ENCODE results near the gene FAM53B. TPM values are rescaled to one million over a fixed set of nuclear protein-coding genes. Genes with fewer than 3 reads are reported as not detected.

FAM53B gene
- total RNA-seq, 1 donor from 2014 or later = 17.5 TPM

DNA sequence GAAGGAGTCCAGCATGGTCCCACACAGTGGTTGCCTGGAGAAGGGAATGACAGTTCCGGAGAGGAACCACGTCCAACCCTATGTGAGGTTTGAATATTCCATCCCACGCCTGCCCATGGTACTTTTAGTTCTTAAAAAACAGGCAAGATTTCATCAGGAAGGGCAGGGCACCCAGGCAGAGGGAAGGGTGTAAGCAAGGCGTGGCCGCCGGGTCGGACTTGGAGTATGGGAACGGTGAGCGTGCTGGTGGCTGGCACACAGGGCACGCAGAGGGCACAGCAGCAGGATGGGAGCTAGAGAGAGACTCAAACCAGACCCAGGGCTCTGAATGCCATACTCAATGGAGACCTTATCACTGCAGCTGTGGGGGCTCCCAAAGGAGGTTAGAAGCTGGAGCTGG is 34.3 kb downstream of the FAM53B start:
- DNase-seq (ENCODE audit: low read depth, low spot score) = no peak

DNA sequence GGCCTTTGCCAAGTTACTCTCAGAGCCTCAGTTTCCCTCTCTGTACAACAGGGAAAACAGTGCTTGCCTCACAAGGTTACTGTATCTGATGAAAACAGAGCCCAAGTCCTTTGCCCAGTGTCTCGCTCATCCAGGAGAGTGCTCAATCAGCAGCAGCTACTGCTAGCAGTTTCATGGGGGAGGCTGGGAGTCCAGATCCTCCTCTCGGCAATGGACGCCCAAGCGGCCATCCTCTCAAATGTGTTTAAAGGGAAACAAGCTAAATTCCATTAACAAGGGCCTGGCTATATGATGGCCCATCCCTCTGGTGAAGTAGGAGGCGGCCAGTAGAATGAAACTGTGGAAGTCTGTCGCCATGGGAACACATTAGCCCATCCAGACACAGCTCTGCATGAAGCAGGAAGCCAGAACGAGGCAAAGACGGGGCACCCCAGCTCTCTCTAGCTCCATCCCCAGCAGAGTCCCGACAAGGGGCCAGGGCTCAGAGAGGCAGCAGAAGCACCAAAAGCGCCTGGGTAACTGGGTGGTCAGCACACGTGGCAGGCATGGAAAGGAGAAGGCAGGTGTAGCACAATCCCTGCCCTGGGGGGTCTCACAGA is 35.2 kb downstream of the FAM53B start:
- no peak for DNase-seq (ENCODE audit: low read depth, low spot score)

DNA sequence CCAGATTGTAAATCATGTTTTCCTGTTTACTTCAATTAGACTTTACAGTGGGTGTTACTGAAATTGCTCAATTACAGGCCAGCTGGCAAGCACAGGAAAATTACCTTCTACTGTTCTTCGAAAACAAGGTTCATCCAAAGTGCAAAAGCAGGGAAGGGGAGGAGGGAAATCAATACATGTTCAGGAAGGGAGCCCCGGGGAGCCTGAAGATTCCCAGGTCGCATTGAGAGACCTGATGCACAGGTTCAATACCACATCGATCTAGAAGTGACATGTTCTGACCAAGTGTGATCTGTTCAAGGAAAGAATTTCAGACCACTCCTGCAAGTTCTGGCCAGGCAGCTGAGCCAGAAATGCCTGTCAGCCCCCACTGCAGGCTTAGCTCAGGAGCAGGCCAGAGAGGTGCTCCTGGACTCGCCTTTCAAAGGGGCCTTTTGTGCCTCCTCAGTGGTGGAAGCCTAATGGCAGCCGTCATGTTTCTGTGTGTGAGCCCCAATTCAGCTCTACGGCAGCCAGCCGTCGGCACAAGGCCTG is 35.9 kb downstream of the FAM53B start:
- no peak for DNase-seq (ENCODE audit: low read depth, low spot score)

DNA sequence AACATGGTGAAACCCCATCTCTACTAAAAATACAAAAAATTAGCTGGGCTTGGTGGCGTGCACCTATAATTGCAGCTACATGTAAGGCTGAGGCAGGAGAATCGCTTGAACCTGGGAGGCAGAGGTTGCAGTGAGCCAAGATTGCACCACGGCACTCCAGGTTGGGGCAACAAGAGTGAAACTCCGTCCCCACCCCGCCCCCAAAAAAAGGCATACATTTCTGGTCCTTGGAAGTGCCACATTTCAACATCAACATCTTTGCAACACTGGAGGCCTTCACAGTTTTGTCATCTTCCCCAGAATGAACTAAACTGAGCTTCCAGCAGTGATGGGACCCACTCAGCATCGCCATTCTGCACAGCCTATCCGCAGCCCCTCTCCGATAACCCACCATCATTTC is 36.6 kb downstream of the FAM53B start:
- DNase-seq (ENCODE audit: low read depth, low spot score) = no peak

DNA sequence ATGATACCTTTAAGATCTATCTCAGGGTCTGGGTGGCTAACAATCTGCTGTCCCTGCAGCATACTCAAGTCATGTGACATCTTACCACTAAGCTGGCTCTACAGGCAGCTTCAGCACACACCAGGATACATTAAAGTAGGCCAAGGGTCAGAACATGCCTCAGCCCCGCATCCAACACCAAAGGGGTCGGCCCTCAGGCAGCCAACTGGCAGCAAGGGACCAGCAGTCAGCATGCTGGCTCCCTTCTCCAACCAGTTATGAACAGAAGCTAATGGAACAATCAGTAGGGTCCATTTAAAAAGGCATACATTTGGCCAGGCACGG is 37.1 kb downstream of the FAM53B start:
- no peak for DNase-seq (ENCODE audit: low read depth, low spot score)

DNA sequence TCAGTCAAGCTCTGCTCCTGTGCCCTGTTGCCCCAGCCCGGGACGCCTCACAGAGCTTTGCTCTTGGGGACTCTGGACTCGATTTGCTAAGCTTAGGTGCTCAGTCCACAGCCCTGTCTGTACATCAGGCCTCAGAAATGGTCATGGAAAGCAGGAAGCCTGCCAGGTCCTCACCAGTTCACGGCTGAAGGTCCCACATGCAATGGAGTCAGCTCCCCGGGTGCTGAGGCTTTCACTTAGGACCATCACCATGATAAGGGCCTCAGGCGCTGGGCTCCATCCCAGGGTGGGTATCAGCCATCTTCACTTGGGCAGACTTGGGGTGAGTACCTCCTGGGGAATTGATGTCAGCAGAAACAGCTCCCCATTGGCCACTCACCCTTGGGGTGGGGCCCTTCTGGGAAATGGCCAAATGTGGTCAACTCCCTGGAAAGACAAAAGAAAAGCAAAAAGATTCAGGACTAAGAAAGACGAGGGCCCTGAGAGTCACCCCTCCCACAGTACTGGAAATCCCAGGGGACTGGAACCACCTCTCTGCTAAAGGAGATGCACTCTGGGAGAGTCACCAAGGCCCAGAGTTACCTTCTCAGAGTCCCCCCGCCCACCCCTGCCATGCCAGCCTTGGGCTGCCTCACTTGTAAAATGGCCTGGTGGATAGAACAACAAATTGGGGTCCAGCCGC is 37.6 kb downstream of the FAM53B start:
- DNase-seq (ENCODE audit: low read depth, low spot score) = no peak

DNA sequence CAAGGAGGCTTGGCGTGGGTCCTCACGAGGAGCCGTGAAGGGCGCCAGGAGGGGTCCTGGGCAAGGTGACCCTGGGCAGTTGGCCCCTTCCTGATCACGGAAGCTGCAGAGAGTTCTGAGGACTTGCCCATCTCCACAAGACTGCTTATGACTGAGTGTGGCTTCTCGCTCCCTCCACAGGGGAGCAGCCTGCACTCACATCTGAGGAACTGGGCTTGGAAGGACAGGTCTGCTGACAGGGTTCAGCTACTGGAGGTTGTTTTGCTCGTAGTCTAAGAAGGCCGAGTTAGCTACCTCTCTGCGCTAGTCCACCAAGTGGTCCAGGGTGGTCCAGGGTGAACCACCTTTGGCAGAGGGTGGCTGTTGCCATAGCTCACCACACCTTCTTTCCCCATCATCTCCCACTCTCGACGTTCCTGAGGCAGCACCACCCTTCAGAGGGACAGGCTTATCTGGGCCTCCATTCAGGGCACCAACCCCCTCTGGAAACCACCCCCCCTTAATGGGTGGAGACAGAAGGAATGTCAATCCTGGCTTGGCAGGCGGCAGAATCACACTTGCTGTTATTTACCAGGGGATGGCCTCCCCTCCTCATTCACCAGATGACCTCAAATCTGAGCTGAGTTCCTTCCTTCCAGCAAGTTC is 38.2 kb downstream of the FAM53B start:
- no peak for DNase-seq (ENCODE audit: low read depth, low spot score)

DNA sequence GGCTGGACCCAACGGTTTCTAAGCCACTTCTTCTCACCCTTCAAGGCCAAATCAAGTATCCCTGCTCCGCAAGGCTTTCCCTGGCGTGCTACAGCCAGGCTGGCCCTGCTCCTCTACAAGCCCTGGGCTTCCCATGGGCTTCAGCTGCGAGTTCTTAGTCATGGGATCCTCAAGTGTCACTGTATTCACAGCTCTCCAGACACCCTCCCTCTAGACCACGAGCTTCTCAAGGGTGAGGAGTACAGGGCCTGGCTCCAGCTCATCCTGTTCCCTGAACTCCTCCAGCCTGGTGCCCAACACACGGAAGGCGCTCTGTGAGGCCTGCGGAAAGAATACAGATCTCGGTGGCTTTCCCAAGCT is 38.8 kb downstream of the FAM53B start:
- no peak for DNase-seq (ENCODE audit: low read depth, low spot score)

DNA sequence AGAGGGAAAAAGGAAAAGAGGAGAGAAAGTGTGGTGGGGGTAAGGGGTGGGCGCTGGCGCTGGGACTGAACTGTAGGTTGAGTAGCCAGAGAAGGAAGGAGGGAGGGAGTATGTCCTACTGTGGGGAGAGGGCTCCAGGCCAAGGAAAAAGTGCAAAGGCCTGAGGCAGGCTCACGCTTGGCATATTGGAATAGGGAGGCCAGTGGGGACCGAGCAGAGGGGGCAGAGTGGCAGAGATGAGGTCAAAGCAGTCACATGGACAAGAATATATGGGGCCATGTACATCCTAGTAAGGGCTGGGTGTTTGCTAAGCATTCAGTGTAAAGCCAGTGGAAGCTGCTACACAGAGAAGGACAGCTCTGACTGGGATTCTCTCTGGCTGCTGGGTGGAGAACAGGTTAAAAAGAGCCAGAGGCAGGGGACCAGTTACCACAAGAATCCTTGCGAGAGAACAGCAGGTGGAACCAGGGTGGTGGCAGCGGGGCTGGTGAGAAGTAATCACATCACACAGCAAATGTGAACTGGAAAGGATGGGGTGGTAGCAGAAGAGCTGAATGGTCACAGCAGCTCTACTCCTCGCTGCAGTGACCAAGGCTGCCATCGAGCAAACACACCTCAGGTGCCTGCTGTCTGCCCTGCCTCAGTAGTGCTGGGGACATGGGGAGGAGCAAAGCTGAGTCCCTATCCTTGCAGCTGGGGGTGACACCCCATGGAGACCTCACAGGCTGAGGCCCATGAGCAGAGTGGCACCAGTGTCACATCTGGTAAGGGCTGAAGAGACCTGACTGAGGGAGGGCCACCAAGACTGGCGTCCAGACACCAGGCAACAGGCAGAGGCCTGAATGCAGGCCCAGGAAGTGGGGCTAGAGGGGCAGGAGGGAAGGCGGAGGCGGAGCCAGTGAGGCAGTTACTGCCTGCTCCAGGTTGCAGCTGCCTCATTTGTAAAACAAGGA is 39.5 kb downstream of the FAM53B start:
- DNase-seq (ENCODE audit: low read depth, low spot score) = no peak

DNA sequence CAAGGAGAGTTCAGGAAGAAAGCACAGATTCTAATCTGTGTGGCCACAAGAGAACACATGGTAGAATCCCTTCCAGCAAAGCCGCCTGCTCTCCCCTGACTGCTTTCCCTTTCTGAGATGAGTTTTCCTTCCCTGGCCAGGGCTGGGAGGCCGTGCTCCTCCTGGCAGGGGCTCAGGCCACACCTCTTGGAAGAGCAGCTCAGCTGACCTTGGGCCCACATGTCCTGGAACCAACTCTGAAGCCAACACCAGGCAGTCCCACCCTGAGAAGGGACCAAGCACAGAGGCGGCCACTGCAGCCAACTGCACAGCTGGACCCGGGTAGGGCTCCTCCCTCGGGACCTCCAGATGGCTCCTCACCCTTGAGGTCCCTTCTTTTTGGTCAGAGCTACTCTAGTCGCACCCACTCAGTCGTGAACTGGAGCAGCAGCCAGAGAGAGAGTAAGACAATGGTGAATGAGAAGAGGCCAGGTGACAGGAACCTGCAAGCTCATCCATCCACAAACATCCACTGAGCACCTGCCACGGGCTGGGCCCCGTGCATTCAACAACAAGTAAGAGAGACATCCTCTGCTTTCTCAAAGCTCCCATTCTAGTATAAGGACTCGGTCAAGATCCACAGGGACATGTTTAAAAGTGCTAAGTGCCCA is 40.3 kb downstream of the FAM53B start:
- no peak for DNase-seq (ENCODE audit: low read depth, low spot score)

DNA sequence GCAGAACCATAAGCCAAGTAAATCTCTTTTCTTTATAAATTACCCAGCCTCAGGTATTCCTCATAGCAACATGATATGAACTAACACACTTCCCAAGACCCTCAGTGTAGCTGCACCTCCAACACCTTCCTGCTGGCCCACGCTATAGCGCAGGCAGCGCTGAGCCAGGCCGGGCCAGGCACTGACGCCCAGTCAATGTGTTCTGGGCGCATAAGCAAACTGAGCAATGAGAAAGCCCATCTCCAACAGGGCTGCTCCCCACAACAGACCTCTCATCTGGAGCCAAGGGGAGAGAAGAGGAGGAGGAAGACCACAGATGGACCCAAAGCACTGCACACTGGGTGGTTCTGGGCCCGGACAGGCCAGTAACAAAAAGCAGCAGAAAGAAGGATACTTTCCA is 40.8 kb downstream of the FAM53B start:
- no peak for DNase-seq (ENCODE audit: low read depth, low spot score)

DNA sequence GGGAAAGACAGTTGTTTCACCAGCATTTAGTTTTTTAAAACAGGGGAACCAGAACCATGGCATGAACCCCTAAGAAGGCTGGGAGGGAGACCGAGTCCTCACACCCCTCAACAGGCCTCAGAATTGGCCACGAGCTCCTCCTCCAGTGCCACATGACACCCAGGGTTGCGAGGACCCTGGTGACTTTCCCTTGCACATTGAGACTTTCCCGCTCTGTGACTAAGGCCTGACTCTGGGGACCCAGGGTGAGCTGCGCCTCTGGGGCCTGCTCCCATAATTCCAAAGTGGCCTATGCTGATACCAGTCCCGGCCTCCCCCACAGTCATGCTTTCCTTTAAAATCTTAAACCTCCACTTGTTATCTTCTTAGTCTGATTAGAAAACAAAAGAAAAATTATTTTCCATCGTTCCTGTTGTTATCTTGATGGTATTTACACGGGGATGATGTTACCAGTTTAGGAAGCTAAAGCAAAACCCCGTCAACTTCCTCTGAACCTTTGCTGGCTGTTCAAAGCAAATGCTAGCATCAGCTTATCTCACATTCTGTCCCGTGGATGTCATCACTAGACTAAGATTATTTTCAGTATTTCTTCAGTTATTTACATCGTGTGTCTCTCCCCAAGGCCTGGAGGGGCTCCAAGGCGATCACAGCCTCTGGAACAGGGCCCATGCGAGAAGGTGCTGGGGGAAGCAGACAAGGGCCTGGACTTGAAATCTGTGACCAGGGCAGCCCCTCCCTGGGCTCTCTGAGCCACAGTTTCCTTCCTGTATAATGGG is 42.1 kb downstream of the FAM53B start:
- DNase-seq (ENCODE audit: low read depth, low spot score) = peak; percentile 13

DNA sequence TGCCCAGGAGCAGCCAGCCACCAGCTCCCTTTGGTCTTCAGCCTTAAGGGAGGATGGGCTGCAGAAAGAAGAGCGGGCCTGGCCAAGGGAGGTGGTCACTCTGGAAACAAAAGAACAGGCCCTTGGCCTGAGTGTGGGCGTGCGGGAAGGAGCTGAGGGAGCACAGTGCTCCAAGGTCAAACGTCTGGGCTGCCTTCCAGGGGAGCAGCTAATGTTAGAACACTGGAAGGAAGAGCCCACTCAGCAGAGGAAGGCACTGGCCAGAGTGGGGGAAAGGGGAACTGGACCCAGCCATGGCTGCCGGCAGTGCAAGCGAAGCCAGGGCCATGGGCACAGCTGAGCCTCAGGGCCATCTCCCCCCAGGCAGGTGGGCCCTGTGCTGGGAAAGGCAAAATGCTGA is 42.7 kb downstream of the FAM53B start:
- peak; percentile 82 for DNase-seq (ENCODE audit: low read depth, low spot score)

DNA sequence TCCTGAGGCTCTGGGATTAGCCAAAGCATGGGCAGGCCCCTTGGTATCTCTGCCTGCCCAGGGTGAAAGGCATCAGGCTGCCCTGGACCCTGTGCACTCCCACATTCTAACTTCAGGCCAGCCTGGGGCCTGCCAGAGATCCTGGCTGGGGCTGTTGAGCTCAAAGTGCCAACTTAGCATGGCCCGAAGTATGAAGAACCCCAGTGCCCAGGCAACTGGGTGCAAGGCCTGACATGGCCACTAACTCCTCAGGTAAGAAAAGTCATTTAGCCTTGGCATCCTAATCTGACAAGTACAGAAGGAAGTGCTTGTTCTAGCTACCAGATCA is 43.2 kb downstream of the FAM53B start:
- no peak for DNase-seq (ENCODE audit: low read depth, low spot score)

DNA sequence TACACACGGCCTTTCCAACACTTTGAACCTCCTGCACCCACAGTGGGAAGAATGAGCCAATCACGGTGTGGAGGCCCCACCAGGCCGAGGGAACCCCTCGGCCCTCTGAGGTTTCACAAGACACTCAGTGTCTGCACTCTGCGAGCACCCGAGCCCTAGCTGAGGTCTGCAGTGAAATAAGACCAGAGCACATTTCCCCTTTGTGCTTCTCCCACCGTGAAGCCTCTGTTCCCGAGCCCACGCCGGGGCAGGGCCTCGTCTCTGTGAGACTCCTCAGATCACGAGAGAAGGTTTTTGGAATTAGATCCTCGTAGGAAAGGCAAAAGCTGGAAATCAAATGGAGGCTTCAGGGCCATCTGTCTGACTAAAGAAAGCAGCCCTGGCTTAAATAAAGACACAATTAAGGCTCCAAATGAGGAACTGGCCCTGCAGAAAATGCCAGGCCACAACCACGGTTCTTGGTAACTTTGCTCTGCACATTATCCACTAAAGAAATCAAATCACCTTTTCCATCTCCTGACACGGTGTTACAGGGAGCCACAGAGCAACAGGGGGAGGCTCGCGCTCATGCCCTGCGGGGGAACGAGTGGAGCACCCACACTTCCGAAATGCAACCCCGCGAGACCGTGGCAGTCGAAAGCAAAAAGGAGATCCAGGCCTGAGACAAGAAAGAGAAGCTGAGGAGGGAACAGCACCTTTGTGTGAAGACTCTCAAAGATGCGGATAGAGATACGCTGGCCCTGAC is 43.7 kb downstream of the FAM53B start:
- DNase-seq (ENCODE audit: low read depth, low spot score) = no peak

DNA sequence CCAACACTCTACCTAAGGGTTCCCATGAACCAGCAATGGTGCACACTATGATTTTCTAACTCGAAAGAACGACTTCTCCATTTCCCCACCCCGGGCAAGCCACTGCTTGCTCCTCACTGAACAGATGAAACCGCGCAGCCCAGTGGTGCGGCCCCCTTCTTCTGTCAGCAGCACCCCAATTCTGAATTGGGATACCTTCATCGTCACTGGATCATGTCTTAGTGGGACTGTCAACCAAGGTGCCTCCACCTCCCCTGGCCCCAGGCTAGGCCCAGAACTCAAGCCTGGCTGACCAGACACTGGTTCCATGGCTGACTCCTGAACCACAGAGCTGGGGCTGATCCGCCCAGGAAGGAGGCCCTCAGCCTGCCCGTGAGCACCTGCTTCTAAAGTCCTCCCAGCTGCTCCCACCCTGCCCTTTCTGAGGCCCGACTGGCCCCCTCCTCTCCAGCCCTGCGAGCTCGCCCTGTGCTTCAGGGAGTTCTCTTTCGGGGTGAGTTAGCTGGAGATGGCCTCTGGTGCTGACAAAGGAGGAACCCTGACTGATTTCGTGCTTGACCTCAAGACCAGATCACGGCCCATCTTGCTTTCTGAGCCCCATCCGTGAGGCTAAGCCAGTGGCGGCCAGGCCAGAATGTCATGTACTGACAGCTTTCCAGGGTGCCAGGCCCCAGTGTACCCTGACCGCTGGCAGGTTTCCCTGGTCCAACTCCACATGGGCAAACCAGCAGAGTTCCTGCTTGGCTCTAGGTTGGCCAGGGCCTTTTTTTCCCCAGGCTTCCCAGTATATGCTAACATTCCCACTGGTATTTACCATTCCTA is 44.5 kb downstream of the FAM53B start:
- DNase-seq (ENCODE audit: low read depth, low spot score) = no peak

DNA sequence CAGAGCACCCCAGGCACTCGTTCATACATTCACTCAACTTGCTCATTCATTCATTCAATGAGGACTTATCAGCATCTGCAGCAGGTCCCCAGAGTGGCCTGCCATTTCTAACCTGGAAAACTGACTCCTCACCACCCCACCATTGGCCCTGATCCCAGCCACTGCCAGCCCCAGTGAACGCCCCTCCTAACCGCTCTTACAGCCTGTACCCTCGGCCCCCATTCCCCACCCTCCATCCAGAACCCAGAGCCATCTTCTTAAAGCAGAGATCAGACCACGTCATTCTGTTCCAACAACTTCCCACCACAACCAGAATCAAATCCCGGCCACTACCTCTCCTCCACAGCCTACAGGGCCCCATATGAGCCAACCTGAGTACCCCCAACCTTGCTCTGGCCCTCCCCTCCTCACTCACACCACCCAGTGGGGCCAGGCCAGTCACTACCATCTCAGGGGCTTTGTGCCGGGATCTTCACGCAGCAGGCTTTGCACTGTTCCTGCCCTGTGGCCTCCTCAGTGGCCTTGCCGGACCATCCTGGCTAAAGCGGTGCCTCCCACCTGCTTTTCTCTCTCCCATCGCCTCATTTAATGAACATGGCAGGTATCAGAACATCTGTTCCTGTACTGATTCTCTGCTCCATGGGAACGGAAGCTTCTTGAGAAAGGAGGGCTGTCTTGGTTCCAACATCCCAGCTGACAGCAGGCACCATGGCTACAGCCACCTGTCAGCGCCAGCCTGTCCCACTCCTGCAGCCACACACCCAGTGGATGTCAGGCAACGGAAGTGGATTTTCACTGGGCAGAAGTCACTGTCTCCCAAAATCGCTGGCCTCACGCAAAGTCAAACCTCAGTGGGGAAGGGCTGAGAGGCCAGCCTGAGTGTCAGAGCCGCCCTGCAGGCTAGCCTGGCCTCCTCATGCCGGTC is 45.4 kb downstream of the FAM53B start:
- DNase-seq (ENCODE audit: low read depth, low spot score) = no peak
